Gastrocnemius medialis (tissue), 4 donors: ENCODE measurements around the gene LSAMP.

Source experiments
- POLR2A ChIP-seq, 2 donors: fragments of 450-650 bp; IDR thresholded peaks; one replicate each; pipeline ENCODE4 v1.6.1; 2017; ENCODE audit warnings: antibody characterized with exemption in 2 of 2, mild to moderate bottlenecking in 2 of 2, moderate library complexity in 2 of 2
- TF ChIP-seq, protein P1 (sequence below), 5 experiments: fragments of 450-650 bp in 3 of 5; fragments of 200-600 bp in 2 of 5; sonication (generic) in 2 of 5; IDR thresholded peaks in 4 of 5; conservative IDR thresholded peaks in 1 of 5; 1 replicate in 4 of 5; 2 replicates in 1 of 5; pipeline ENCODE4 v1.5.1; 2016 to 2019; ENCODE audit warnings: antibody characterized with exemption in 5 of 5, mild to moderate bottlenecking in 3 of 5, moderate library complexity in 3 of 5

DNA sequence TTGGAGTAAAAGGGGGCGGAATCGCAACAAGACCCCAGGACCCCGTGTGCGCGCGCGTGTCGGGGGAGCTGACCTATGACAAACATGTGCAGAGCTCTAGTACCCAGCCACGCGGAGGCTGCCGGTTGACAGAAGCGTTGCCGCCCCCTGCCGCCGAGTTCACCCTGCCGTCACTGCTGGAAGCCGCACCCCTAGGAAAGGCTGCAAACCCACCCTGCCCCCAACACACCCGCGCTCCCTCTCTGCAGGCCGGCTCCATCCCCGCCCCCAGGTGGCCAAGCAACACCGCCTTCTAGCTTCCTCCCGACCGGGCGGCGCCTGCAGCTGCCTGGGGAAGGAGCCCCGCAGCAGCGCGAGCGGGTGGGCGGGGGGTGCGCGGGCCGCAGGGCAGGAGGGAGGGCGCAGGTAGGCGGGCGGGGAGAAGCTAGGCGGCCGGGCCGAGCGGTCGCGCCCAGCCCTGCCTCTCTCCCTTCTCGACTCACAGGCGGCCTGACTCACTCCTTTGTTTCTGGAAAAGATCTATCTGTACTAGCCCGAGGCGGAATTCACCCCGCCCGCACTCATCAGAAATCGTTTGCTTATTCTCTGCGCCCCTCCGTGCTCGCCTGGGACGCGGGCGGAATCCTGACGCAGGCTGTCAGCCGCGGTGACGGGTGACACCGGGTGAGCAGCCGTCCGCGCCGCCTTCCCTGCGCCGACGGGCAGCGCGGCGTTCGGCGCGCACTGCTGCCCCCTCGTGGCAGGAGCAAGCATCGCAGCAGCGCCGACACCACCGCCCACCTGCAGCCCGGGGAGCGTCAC is 661.1 kb downstream of the LSAMP start:
- TF ChIP-seq, protein P1, sequence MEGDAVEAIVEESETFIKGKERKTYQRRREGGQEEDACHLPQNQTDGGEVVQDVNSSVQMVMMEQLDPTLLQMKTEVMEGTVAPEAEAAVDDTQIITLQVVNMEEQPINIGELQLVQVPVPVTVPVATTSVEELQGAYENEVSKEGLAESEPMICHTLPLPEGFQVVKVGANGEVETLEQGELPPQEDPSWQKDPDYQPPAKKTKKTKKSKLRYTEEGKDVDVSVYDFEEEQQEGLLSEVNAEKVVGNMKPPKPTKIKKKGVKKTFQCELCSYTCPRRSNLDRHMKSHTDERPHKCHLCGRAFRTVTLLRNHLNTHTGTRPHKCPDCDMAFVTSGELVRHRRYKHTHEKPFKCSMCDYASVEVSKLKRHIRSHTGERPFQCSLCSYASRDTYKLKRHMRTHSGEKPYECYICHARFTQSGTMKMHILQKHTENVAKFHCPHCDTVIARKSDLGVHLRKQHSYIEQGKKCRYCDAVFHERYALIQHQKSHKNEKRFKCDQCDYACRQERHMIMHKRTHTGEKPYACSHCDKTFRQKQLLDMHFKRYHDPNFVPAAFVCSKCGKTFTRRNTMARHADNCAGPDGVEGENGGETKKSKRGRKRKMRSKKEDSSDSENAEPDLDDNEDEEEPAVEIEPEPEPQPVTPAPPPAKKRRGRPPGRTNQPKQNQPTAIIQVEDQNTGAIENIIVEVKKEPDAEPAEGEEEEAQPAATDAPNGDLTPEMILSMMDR (IDR thresholded peaks at IDR 0.05 in 4 of 5, conservative IDR thresholded peaks at IDR 0.05 in 1 of 5), result peak; percentile 90 to 97 (median 95)
- peak; percentile 31 to 35 for TF ChIP-seq POLR2A (IDR thresholded peaks at IDR 0.05)
